ENCODE measurements around the gene EPS8.

EPS8 gene

GRCh38 chr12:15601210-15601800, 187.9 kb downstream of the EPS8 start:
- DNase-seq (ENCODE audit: low read depth) = no peak

GRCh38 chr12:15600223-15600935, 188.8 kb downstream of the EPS8 start:
- DNase-seq (ENCODE audit: low read depth) = no peak

GRCh38 chr12:15599266-15600037, 189.7 kb downstream of the EPS8 start:
- DNase-seq (ENCODE audit: low read depth) = no peak

- no peak for DNase-seq (ENCODE audit: low read depth)
Measured at GRCh38 chr12:15597125-15597830, 191.9 kb downstream of the EPS8 start.

GRCh38 chr12:15596174-15596573, 193.0 kb downstream of the EPS8 start:
- DNase-seq (ENCODE audit: low read depth) = no peak

- no peak for DNase-seq (ENCODE audit: low read depth)
Measured at GRCh38 chr12:15592934-15593333, 196.3 kb downstream of the EPS8 start.

GRCh38 chr12:15591811-15592210, 197.4 kb downstream of the EPS8 start:
- DNase-seq (ENCODE audit: low read depth) = no peak

DNA sequence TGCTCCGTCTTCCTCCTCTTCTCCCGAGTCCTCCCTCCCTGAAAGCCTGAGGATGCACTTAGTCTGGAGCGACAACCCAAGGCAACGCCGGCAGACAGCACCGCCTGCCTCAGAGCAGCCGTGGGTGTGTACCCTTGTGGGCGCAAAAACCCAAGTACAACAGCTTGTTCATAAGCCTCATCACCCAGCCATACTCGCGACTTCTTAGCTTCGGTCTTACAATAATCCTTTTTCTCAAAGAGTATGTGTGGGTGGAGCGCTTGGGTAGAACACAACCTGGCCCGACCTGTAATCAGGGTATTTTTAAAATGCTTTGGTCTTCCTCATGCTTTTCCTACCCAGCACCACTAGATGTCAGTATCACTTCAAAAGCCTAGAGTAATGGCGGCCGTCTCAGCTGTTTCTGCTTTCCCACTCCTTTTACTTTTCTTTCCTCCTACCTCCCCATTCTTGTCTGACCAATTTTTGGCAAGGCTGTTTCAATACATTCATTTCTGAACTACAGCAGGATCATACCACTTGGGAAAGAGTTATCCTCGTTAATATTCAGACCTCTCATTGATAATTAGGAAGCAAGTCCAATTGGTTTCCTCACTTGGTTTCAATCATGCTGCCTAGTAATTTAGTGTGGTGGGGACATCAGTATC, 198.9 kb downstream of the EPS8 start:
- no peak for DNase-seq (ENCODE audit: low read depth)

GRCh38 chr12:15589328-15590032, 199.7 kb downstream of the EPS8 start:
- DNase-seq (ENCODE audit: low read depth) = no peak

- DNase-seq (ENCODE audit: low read depth) = no peak
Measured at GRCh38 chr12:15584366-15585041, 204.7 kb downstream of the EPS8 start.

GRCh38 chr12:15583804-15584203, 205.4 kb downstream of the EPS8 start:
- DNase-seq (ENCODE audit: low read depth) = no peak

DNA sequence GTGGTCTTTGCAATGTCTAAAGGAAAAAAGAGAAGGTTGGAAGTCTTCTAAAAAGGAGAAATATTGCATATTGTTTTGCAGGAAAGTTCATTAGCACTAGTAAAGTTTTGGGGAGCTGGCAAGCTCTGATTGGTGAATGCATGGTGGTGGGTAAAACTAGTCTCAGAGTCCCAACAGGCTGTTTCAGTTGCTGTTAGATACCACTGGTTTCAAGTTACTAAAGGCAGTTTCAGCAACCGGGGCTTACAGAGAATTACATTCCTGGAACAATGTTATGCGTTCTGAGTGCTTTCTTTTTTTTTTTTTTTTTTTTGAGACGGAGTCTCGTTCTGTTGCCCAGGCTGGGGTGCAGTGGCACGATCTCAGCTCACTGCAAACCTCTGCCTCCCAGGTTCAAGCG, 208.2 kb downstream of the EPS8 start:
- no peak for DNase-seq (ENCODE audit: low read depth)

- no peak for DNase-seq (ENCODE audit: low read depth)
Measured at GRCh38 chr12:15580431-15580830, 208.8 kb downstream of the EPS8 start.

DNA sequence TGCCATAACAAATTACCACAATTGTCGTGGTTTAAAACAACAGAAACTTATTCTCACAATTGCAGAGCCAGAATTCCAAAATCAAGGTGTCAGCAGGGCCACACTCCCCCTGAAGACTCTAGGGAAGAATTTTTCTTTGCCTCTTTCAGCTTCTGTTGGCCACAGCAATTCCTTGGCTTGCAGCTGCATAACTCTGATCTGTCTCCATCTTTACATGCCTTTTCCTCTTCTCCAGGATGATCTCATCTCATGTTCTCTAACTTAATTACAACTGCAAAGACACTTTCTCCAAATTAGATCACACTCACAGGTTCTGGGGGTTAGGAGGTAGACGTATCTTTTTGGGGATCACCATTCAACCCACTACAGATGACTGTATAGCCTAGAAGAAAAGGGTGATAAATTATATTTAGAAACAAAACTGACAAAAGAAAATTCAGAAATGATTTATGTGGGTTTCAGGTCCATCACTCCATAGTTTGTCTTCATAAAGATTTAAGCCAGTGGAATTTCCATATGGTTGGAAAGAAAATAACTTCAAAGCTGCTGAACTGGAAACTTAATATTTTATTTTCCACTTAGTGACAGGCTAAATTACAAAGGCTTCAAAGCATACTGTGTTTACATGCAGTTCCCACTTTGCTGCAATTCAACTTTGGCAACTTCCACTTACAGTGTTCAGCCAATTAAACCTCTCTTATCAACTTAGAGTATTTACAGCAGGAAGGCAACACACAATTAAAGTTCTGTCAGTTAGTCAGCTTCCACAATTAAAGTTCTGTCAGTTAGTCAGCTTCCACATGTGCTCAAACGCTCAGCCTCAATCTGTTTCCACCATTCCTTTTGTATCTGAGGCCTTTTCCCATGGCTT, 213.3 kb downstream of the EPS8 start:
- no peak for DNase-seq (ENCODE audit: low read depth)

- DNase-seq (ENCODE audit: low read depth) = no peak
Measured at GRCh38 chr12:15574353-15574752, 214.8 kb downstream of the EPS8 start.

Data from activated T-helper 9 cell treated with anti-CD3 and anti-CD28 coated beads, Interleukin-2, amount 50 U/mL, for 16 hours (primary cell).